DOHH2 (cell line): ENCODE measurements around the gene JDP2.

Experiments
- H3F3A ChIP-seq: fragments of 200-600 bp; sonication (generic), shearing (Covaris generic); 2 replicates; pipeline ENCODE4 v1.6.0; 2016; ENCODE audit warnings: antibody characterized with exemption, mild to moderate bottlenecking; ENCODE audit not compliant: control insufficient read depth, insufficient read depth
- H3K27ac ChIP-seq: fragments of 200-600 bp; sonication (generic); 2 replicates; pipeline ENCODE4 v1.5.1; 2014; ENCODE audit warnings: low read depth, mild to moderate bottlenecking, low read length, moderate library complexity
- H3K27me3 ChIP-seq: fragments of 200-600 bp; sonication (generic); 2 replicates; pipeline ENCODE4 v1.6.1; 2014; ENCODE audit warnings: mild to moderate bottlenecking, low read length, mixed read lengths; ENCODE audit not compliant: control insufficient read depth
- H3K36me3 ChIP-seq: fragments of 200-600 bp; sonication (generic); 2 replicates; pipeline ENCODE4 v1.6.1; 2014; ENCODE audit warnings: mild to moderate bottlenecking, low read length, moderate library complexity, mixed read lengths; ENCODE audit not compliant: control insufficient read depth
- H3K4me1 ChIP-seq: fragments of 200-600 bp; sonication (generic); 2 replicates; pipeline ENCODE4 v1.6.1; 2014; ENCODE audit warnings: mild to moderate bottlenecking, low read length, mixed read lengths; ENCODE audit not compliant: control insufficient read depth
- H3K4me2 ChIP-seq: fragments of 200-600 bp; sonication (generic); 2 replicates; pipeline ENCODE4 v1.6.0; 2014; ENCODE audit warnings: mild to moderate bottlenecking, low read length, moderate library complexity
- H3K4me3 ChIP-seq: fragments of 200-600 bp; sonication (generic); 2 replicates; pipeline ENCODE4 v1.5.1; 2014; ENCODE audit warnings: mild to moderate bottlenecking, low read length, mixed read lengths
- H3K79me2 ChIP-seq: fragments of 200-600 bp; sonication (generic); 2 replicates; pipeline ENCODE4 v1.6.1; 2014; ENCODE audit warnings: mild to moderate bottlenecking, low read length, mixed read lengths; ENCODE audit not compliant: control insufficient read depth
- H3K9me2 ChIP-seq: fragments of 200-600 bp; sonication (generic); replicated peaks from 2 replicates; pipeline ENCODE4 v1.6.1; 2014; ENCODE audit warnings: mild to moderate bottlenecking, low read length, mixed read lengths; ENCODE audit not compliant: control insufficient read depth
- H3K9me3 ChIP-seq: fragments of 200-600 bp; sonication (generic); 2 replicates; pipeline ENCODE4 v1.6.1; 2014; ENCODE audit warnings: antibody characterized with exemption, low read length, mixed read lengths; ENCODE audit not compliant: control insufficient read depth, insufficient read depth
- H4K20me1 ChIP-seq: fragments of 200-600 bp; sonication (generic); 2 replicates; pipeline ENCODE4 v1.6.0; 2014; ENCODE audit warnings: low read depth, mild to moderate bottlenecking, antibody characterized with exemption, low read length, moderate library complexity; ENCODE audit not compliant: control insufficient read depth, insufficient read depth
- EZH2phosphoT487 ChIP-seq: fragments of 200-600 bp; sonication (generic); IDR thresholded peaks from 2 replicates; pipeline ENCODE4 v1.6.1; 2017; ENCODE audit warnings: borderline replicate concordance, mild to moderate bottlenecking, antibody characterized with exemption, low read length, moderate library complexity, mixed read lengths
- TF ChIP-seq, protein P1 (sequence below): fragments of 200-600 bp; sonication (generic); IDR thresholded peaks from one replicate; pipeline ENCODE4 v1.5.1; 2014; ENCODE audit warnings: antibody characterized with exemption, mild to moderate bottlenecking, low read depth, low read length; ENCODE audit not compliant: poor library complexity, severe bottlenecking

JDP2 gene

DNA sequence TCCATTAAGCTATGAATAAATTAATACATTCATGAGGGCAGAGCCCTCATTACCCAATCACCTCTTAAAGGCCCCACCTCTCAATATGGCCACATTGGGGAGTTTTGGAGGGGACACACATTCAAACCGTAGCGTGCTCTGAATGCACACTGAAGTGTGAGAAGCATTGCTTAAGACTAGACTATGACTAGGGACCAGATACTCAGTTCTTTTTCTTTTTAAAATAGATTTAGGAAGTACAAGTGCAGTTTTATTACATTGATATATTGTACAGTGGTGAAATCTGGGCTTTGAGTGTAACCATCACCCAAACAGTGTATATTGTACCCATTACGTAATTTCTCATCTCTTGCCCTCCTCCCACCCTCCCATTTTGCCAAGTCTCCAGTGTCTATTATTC lies 21.0 kb upstream of the JDP2 start:
- no peaks in the 10 kb centered on the region for H4K20me1 ChIP-seq
- H3K27ac ChIP-seq = no peak overlapping the region
- TF ChIP-seq, protein P1, sequence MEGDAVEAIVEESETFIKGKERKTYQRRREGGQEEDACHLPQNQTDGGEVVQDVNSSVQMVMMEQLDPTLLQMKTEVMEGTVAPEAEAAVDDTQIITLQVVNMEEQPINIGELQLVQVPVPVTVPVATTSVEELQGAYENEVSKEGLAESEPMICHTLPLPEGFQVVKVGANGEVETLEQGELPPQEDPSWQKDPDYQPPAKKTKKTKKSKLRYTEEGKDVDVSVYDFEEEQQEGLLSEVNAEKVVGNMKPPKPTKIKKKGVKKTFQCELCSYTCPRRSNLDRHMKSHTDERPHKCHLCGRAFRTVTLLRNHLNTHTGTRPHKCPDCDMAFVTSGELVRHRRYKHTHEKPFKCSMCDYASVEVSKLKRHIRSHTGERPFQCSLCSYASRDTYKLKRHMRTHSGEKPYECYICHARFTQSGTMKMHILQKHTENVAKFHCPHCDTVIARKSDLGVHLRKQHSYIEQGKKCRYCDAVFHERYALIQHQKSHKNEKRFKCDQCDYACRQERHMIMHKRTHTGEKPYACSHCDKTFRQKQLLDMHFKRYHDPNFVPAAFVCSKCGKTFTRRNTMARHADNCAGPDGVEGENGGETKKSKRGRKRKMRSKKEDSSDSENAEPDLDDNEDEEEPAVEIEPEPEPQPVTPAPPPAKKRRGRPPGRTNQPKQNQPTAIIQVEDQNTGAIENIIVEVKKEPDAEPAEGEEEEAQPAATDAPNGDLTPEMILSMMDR = no peak
- TF ChIP-seq EZH2phosphoT487 = no peak
- H3K79me2 ChIP-seq = no peaks in the 10 kb centered on the region
- H3K9me3 ChIP-seq = no peaks in the 10 kb centered on the region
- H3K9me2 ChIP-seq = no peaks in the 10 kb centered on the region
- no peaks in the 10 kb centered on the region for H3K36me3 ChIP-seq
- H3K27me3 ChIP-seq = peaks cover 2% of the 10 kb centered on the region; the same call in 1 of the 2 replicates
- H3K4me1 ChIP-seq = no peaks in the 10 kb centered on the region
- no peak overlapping the region for H3K4me2 ChIP-seq
- H3F3A ChIP-seq = no peaks in the 10 kb centered on the region
- no peak overlapping the region for H3K4me3 ChIP-seq

DNA sequence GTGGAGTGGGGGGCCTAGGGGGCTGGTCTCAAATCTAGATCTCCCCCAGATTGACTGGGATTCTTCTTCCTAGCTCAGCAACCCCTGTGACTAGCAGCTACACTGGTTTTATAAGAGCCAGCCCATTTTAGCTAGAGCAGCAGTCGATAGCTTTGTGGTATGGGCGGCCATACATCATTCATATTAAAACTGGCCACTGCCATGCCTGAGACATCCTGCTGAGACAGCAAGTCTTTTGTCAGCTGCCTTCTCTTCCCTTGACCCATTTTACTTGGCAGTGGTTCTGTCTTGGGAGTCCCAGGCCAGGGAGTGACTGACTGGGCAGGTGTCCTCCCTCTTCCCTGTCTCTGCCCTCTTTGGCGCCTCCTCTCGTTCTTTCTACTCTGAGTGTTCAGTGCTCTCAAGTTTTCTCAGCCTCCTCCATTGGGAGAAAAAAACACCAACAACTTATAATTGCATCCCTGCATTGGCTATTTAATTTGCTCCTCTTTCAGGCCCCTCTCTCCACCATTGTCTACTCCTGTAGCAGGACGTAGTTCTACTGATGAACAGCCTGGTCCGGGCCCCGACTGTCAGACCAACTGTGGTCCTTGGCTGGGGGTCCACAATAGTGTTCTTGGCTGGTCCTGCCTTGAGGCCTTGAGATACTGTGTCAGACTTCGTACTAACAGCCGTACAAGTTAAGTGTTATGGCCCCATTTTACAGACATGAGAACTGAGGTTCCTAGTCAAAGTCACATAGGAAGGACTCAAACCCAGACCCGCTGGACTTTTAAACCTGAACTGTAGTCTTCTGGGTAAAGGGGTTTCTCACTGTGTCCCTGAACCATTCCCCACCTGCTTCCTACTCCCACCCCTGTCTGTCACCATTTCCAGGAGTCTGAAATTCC lies 18.3 kb upstream of the JDP2 start:
- no peaks in the 10 kb centered on the region for H3K4me1 ChIP-seq
- H3K27me3 ChIP-seq = peaks cover 5% of the 10 kb centered on the region; the same call in 1 of the 2 replicates
- no peaks in the 10 kb centered on the region for H3K9me2 ChIP-seq
- H3K36me3 ChIP-seq = no peaks in the 10 kb centered on the region
- no peak overlapping the region for H3K4me3 ChIP-seq
- H3K79me2 ChIP-seq = no peaks in the 10 kb centered on the region
- H3F3A ChIP-seq = no peaks in the 10 kb centered on the region
- H3K9me3 ChIP-seq = no peaks in the 10 kb centered on the region
- H3K27ac ChIP-seq = no peak overlapping the region
- H4K20me1 ChIP-seq = no peaks in the 10 kb centered on the region
- no peak overlapping the region for H3K4me2 ChIP-seq
- no peak for TF ChIP-seq EZH2phosphoT487
- TF ChIP-seq, protein P1 = no peak

DNA sequence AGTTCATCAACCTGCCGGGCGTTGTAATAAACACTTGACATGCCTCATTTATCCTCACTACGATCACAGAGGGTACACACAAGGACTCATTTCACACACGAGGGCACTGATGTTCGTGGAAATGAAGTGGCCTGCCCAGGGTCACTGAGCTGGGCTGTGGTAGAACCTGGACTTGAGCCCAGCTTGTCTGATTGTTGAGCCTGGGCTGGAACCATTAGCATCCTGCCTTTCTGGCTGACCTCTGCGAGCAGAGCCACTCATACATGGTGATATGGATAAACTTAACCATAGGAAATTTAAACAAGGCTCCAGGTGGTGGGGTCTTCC lies 16.6 kb upstream of the JDP2 start:
- H3K27me3 ChIP-seq = peaks cover 5% of the 10 kb centered on the region; the same call in 1 of the 2 replicates
- H3K36me3 ChIP-seq = no peaks in the 10 kb centered on the region
- H4K20me1 ChIP-seq = no peaks in the 10 kb centered on the region
- TF ChIP-seq, protein P1 = no peak
- TF ChIP-seq EZH2phosphoT487 = no peak
- H3F3A ChIP-seq = no peaks in the 10 kb centered on the region
- H3K9me3 ChIP-seq = no peaks in the 10 kb centered on the region
- no peak overlapping the region for H3K4me2 ChIP-seq
- no peaks in the 10 kb centered on the region for H3K4me1 ChIP-seq
- no peaks in the 10 kb centered on the region for H3K9me2 ChIP-seq
- no peaks in the 10 kb centered on the region for H3K79me2 ChIP-seq
- H3K27ac ChIP-seq = no peak overlapping the region
- no peak overlapping the region for H3K4me3 ChIP-seq
